ACHN (cell line): Measurements from ENCODE around the gene CDON.
"Not testable (repeated sequence)": the region's sequence is repeated elsewhere in the genome, so short reads cannot be mapped to it uniquely, and the experiment has no call there.

Experiments used
- DNase-seq: peaks from one replicate; pipeline ENCODE4 v3.0.0-alpha.2; 2015
- in situ Hi-C: cut with HindIII; loops from 2 replicates; pipeline ENCODE4 v1.10.0; 2017; ENCODE audit warnings: low sequenced_read_pairs, low pct_ligation_motif_present, low pct_unique_long_range_greater_than_20kb

CDON gene

GRCh38 chr11:126011265-126011664, 51.4 kb downstream of the CDON start:
- no peak for DNase-seq
- in situ Hi-C loops, result no loop called here

- DNase-seq, result no peak
- in situ Hi-C loops, result no loop called here
Observed at GRCh38 chr11:126008956-126009355, 53.7 kb downstream of the CDON start.

GRCh38 chr11:126007238-126007637, 55.4 kb downstream of the CDON start:
- no peak for DNase-seq

GRCh38 chr11:126006068-126006467, 56.6 kb downstream of the CDON start:
- DNase-seq, result no peak
- in situ Hi-C loops, result no loop called here

More at GRCh38 chr11:126007238-126007637, 55.4 kb downstream of the CDON start:
- in situ Hi-C loops, result no loop called here

- in situ Hi-C loops, result no loop called here
- no peak for DNase-seq
Observed at GRCh38 chr11:126002181-126002580, 60.5 kb downstream of the CDON start.

GRCh38 chr11:125999234-125999880, 63.3 kb downstream of the CDON start:
- in situ Hi-C loops, result no loop called here
- DNase-seq, result no peak

DNA sequence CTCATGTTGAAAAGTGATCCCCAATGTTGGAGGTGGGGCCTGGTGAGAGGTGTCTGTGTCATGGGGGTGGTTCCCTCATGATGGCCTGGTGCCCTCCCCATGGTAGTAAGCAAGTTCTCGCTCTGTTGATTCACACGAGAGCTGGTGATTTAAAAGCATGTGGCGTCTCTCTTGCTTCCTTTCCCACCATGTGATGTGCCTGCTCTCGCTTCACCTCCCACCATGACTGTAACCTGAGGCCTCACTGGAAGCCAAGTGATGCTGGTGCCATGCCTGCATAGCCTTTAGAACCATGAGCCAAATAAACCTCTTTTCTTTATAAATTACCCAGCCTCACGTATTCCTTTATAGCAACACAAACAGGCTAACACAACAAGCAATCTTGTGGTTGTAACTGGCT, 64.4 kb downstream of the CDON start:
- in situ Hi-C loops, result no loop called here
- DNase-seq, result no peak

GRCh38 chr11:125995313-125995712, 67.4 kb downstream of the CDON start:
- in situ Hi-C loops, result no loop called here
- no peak for DNase-seq

GRCh38 chr11:125994509-125994908, 68.2 kb downstream of the CDON start:
- in situ Hi-C loops, result no loop called here
- DNase-seq, result no peak

- DNase-seq, result no peak
- in situ Hi-C loops, result no loop called here
Observed at GRCh38 chr11:125992893-125993292, 69.8 kb downstream of the CDON start.

- DNase-seq, result no peak
- in situ Hi-C loops, result no loop called here
Observed at GRCh38 chr11:125990244-125990643, 72.4 kb downstream of the CDON start.

- in situ Hi-C loops, result no loop called here
- no peak for DNase-seq
Observed at GRCh38 chr11:125987066-125987641, 75.5 kb downstream of the CDON start.

DNA sequence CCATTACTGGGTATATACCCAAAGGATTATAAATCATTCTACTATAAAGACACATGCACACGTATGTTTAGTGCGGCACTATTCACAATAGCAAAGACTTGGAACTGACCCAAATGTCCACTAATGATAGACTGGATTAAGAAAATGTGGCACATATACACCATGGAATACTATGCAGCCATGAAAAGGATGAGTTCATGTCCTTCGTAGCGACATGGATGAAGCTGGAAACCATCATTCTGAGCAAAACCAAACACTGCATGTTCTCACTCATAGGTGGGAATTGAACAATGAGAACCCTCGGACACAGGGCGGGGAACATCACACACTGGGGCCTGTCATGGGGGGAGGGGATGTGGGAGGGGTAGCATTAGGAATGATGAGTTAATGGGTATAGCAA, 76.7 kb downstream of the CDON start:
- in situ Hi-C loops, DNase-seq: not testable (repeated sequence)

DNA sequence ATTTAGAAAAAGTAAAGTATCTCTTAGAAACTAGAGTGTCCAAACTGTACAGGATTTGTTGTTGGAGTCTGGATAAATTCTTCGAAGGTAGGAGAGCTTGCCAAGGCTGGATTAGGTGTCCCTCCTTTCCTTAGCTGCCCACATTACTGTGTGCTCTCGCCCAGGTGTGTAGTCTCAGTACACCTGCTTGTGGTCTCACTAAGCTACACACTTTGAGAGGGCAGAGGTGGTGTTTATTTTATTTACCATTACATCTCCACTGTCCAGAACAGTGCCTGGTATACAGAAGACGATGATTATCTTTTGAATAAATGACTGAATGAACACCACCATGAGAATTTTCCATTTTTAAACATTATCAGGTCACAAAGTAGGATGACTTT, 80.3 kb downstream of the CDON start:
- DNase-seq, result no peak
- in situ Hi-C loops, result no loop called here

DNA sequence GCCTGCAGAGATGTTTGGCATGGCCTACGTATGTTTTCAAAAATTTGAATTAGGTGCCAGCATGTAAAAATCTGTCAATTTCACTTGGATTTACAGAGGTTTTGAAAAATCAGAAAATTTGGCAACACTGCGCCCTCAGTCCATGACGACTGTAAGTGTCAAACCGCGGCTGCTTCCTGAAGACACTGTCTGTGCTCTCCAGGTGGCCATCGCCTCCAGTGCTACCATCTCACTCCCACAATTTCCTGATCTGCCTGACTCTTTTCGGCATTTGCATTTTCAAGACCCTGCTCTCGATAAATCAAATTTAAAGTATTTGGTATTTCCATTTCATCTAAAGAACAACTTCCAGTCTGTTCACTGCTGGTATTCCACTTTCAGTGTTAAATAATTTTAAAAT, 82.2 kb downstream of the CDON start:
- in situ Hi-C loops, result no loop called here
- no peak for DNase-seq

- DNase-seq, result no peak
- in situ Hi-C loops, result no loop called here
Observed at GRCh38 chr11:125979511-125979910, 83.2 kb downstream of the CDON start.

DNA sequence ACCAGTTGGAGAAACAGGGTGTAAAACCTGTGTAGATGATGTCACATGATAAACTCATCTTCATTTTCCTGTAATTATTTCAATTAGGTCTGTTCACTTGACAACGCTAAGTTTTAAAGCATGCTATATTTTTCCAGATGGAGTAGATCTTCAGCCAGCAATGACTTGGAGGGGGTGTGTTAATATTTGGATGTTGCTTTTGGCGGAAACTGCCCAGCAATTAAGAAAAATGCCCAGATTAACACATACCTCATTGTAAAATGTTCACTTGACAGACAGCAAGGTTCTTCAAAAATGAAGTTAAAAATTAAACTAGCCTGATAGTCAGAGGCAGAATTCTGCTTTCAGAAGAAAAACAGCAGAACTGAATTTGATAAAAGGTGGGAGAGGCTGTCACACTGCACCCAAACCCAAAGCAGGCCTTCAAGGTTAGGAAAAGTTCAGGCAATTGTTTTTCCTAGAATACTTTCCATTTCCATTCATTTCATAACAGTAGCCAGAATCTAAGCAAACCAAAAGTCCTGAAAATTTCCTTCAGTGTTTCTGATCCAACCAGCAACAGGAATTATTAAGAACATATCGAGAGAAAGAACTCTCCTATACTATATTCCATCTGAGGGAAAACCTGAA, 83.8 kb downstream of the CDON start:
- DNase-seq, result no peak
- in situ Hi-C loops, result no loop called here

DNA sequence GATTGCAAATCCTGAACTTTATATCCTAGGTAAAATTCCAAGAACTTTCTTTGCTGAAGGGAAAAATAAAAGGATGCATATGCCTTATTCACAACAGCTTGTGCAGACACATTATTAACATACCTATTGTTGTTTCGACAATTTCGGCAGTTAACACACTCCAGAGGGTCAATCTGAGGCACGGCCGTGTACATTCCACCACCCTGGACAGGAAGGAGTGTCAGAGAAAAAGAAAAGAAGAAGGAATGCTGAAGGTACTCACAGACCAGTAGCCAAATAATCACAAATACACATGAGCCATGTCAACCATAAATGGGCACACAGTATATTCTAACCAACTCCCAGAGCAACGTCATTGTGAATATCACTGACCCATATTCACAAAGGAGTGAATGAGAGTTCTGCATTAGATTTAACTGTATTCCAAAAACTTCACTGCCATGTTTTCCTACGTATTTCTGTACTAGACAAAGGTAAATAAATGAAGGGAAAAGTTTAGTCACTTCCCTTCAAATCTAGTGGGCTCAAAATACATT, 84.4 kb downstream of the CDON start:
- in situ Hi-C loops, result no loop called here
- DNase-seq, result no peak

DNA sequence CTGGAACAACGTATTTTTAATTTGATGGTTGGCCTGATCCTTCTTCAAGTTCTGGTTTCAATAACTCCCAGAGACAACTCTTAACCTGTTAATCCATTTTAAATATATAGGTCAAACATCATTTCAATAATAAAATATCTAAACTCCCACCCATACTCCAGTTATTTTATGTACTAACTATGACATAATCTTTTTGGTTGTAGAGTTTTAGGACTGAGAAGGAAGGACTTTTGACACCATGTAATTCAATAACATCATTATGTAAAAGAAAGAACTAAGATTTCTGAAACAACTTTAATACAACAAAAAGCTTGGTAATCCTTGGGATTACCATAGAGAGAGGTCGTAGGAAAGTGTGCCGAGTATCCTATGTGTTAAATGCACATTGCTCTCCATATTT, 85.3 kb downstream of the CDON start:
- no peak for DNase-seq
- in situ Hi-C loops, result no loop called here

- no peak for DNase-seq
- in situ Hi-C loops, result no loop called here
Observed at GRCh38 chr11:125976156-125976555, 86.5 kb downstream of the CDON start.
